CD14-positive monocyte (primary cell): ENCODE measurements around the gene GPR42. TPM values are rescaled to one million over a fixed set of nuclear protein-coding genes. Genes with fewer than 3 reads are reported as not detected.

Experiments
- DNase-seq, 3 donors: peaks; one replicate each; pipeline ENCODE4 v3.0.0-alpha.2; 2011 to 2022
- H2AFZ ChIP-seq: 2 replicates; pipeline ENCODE4 v1.6.0; 2012; ENCODE audit warnings: mild to moderate bottlenecking, low read depth, low read length, inconsistent platforms; ENCODE audit not compliant: insufficient read depth, poor library complexity, severe bottlenecking
- H3K27ac ChIP-seq, 2 donors: 1 replicate in 1 of 2; 2 replicates in 1 of 2; pipeline ENCODE4 v1.5.1; 2012 to 2013; ENCODE audit warnings: low read length in 2 of 2, control low read depth in 1 of 2, inconsistent platforms in 1 of 2, low read depth in 1 of 2, mild to moderate bottlenecking in 1 of 2
- H3K27me3 ChIP-seq, 2 donors: one replicate each; pipeline versions ENCODE4 v1.6.0 to v1.6.1; 2011 to 2013; ENCODE audit warnings: low read length in 2 of 2; ENCODE audit not compliant: control insufficient read depth in 2 of 2, insufficient read depth in 2 of 2
- H3K36me3 ChIP-seq, 2 donors: replicated peaks in 1 of 2; 1 replicate in 1 of 2; 2 replicates in 1 of 2; pipeline versions ENCODE4 v1.5.1 to v1.6.1; 2012 to 2013; ENCODE audit warnings: low read length in 2 of 2, control low read depth in 1 of 2, inconsistent platforms in 1 of 2, mild to moderate bottlenecking in 1 of 2; ENCODE audit not compliant: insufficient read depth in 2 of 2, control insufficient read depth in 1 of 2
- H3K4me1 ChIP-seq, 2 donors: 1 replicate in 1 of 2; 2 replicates in 1 of 2; pipeline versions ENCODE4 v1.5.1 to v1.6.1; 2012 to 2013; ENCODE audit warnings: low read length in 2 of 2, control low read depth in 1 of 2, inconsistent platforms in 1 of 2, mild to moderate bottlenecking in 1 of 2, moderate library complexity in 1 of 2; ENCODE audit not compliant: insufficient read depth in 2 of 2, control insufficient read depth in 1 of 2
- H3K4me2 ChIP-seq: replicated peaks from 2 replicates; pipeline ENCODE3; 2012; ENCODE audit warnings: low read length, moderate library complexity, mild to moderate bottlenecking; ENCODE audit not compliant: poor library complexity, severe bottlenecking; ENCODE audit errors: extremely low read depth
- H3K4me3 ChIP-seq, 3 experiments: fragments of 200-600 bp in 1 of 3; sonication (generic) in 1 of 3; replicated peaks in 1 of 3; 1 replicate in 2 of 3; 2 replicates in 1 of 3; pipeline ENCODE4 v1.5.1; 2011 to 2013; ENCODE audit warnings: low read length in 3 of 3, mild to moderate bottlenecking in 3 of 3, control low read depth in 2 of 3, low read depth in 2 of 3, inconsistent platforms in 1 of 3, moderate library complexity in 1 of 3
- H3K79me2 ChIP-seq: 2 replicates; pipeline ENCODE4 v1.6.0; 2012; ENCODE audit warnings: mild to moderate bottlenecking, control low read depth, inconsistent platforms, low read length, moderate library complexity; ENCODE audit not compliant: insufficient read depth
- H3K9ac ChIP-seq: 2 replicates; pipeline ENCODE4 v1.6.0; 2017; ENCODE audit warnings: low read length, mild to moderate bottlenecking; ENCODE audit not compliant: insufficient read depth, poor library complexity, severe bottlenecking
- H3K9me3 ChIP-seq, 2 donors: replicated peaks in 1 of 2; 1 replicate in 1 of 2; 2 replicates in 1 of 2; pipeline versions ENCODE4 v1.5.1 to v1.6.1; 2012 to 2013; ENCODE audit warnings: low read length in 2 of 2, control low read depth in 1 of 2; ENCODE audit not compliant: control insufficient read depth in 1 of 2, insufficient read depth in 1 of 2
- H4K20me1 ChIP-seq: 2 replicates; pipeline ENCODE4 v1.6.0; 2012; ENCODE audit warnings: mild to moderate bottlenecking, low read length, control low read depth, moderate library complexity; ENCODE audit not compliant: insufficient read depth
- H3K27ac Mint-ChIP-seq, 7 donors: one replicate each; pipeline ENCODE4 v1.8.0; 2020; ENCODE audit warnings: mild to moderate bottlenecking in 7 of 7, mixed read lengths in 7 of 7, moderate library complexity in 6 of 7, inconsistent platforms in 2 of 7
- H3K27me3 Mint-ChIP-seq, 3 donors: one replicate each; pipeline ENCODE4 v1.8.0; 2021 to 2022; ENCODE audit warnings: low read depth in 3 of 3, mild to moderate bottlenecking in 3 of 3, mixed read lengths in 3 of 3, moderate library complexity in 3 of 3, inconsistent platforms in 1 of 3
- H3K36me3 Mint-ChIP-seq, 2 donors: one replicate each; pipeline ENCODE4 v1.8.0; 2020; ENCODE audit warnings: mixed read lengths in 2 of 2, inconsistent platforms in 1 of 2, mild to moderate bottlenecking in 1 of 2
- H3K4me1 Mint-ChIP-seq: one replicate; pipeline ENCODE4 v1.8.0; 2020; ENCODE audit warnings: mild to moderate bottlenecking, mixed read lengths
- H3K4me3 Mint-ChIP-seq, 2 donors: one replicate each; pipeline ENCODE4 v1.8.0; 2020; ENCODE audit warnings: mild to moderate bottlenecking in 2 of 2, mixed read lengths in 2 of 2, moderate library complexity in 1 of 2
- H3K9me3 Mint-ChIP-seq, 7 donors: one replicate each; pipeline ENCODE4 v1.8.0; 2020 to 2022; ENCODE audit warnings: mixed read lengths in 7 of 7, mild to moderate bottlenecking in 6 of 7, moderate library complexity in 6 of 7, inconsistent platforms in 2 of 7
- CTCF ChIP-seq: fragments of 200-600 bp; IDR thresholded peaks from one replicate; pipeline ENCODE4 v1.8.0; 2022; ENCODE audit warnings: antibody characterized with exemption, mild to moderate bottlenecking
- WGBS: methylation state at CpG from one replicate; pipeline ENCODE4 v1.1.5; 2013; ENCODE audit warnings: missing lambda C conversion rate; ENCODE audit not compliant: insufficient coverage; 5-methylcytosine and 5-hydroxymethylcytosine counted together
- intact Hi-C, 2 donors: fragments of 100-400 bp; cut with micrococcal nuclease; formaldehyde crosslinking; loops; one replicate each; pipeline versions ENCODE4 v1.15.0 to v1.15.1; 2023
- polyA plus RNA-seq, 3 donors: library from polyadenylated mRNA; depleted of rRNA in 1 of 3; unstranded in 2 of 3; stranded (reverse) in 1 of 3; fragments of 300-500 nt in 2 of 3; fragments of >200 nt in 1 of 3; fragmentation: Illumina TruSeq in 2 of 3; gene quantifications; 1 replicate in 2 of 3; 2 replicates in 1 of 3; pipeline ENCODE4 v1.2.3, GENCODE V29; 2012 to 2021

Gene GPR42
- polyA plus RNA-seq, 3 donors: 0.17 to 2.9 TPM; not detected in 1

- H3K36me3 Mint-ChIP-seq: no peaks in the 10 kb centered on the region
- Histone ChIP-seq H3K4me3 (no peak overlapping the region), H3K9ac (no peak overlapping the region), H2AFZ (no peak overlapping the region), H3K4me2 (no peak overlapping the region), H4K20me1 (no peaks in the 10 kb centered on the region), H3K9me3 (peaks cover 0 to 2% of the 10 kb centered on the region in 2 donors), H3K79me2 (no peaks in the 10 kb centered on the region), H3K36me3 (no peaks in the 10 kb centered on the region), H3K27me3 (peaks cover 0 to 4% of the 10 kb centered on the region in 2 donors), H3K4me1 (no peaks in the 10 kb centered on the region), H3K27ac (no peak overlapping the region)
- peaks cover 0 to 6% (median 3%) of the 10 kb centered on the region in 7 donors for H3K9me3 Mint-ChIP-seq
- no peak for DNase-seq
- intact Hi-C loops: no loop called here
- H3K27ac Mint-ChIP-seq: no peak overlapping the region
- no peak overlapping the region for H3K4me3 Mint-ChIP-seq
- H3K27me3 Mint-ChIP-seq: peaks cover 0 to 20% (median 8%) of the 10 kb centered on the region in 3 donors
- 93% methylated on average over 17 of the region's 19 CpGs for WGBS
- peaks cover under 1% of the 10 kb centered on the region for H3K4me1 Mint-ChIP-seq
- TF ChIP-seq CTCF: no peak
These were observed 7.0 kb upstream of the GPR42 start for GRCh38 chr19:35363711-35364425.

DNA sequence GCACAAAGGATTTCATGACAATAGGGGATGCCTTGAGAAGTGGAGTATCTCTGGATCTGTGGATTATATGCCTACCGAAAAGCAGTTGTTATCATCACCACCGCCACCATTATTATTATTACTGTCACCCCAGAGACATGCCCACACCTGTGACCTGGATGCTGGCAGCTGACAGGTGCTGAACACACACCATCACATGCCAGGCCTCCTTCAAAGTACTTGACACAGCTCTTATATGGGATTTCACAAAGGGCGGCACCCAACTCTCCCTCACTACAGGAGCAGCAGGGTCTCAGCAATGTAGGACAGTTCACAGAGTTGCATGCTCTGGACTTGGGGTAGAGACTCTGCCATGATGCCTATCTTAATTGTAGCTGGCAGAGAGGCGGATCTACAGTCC lies 5.6 kb upstream of the GPR42 start:
- H2AFZ ChIP-seq: no peak overlapping the region
- H4K20me1 ChIP-seq: no peaks in the 10 kb centered on the region
- no peaks in the 10 kb centered on the region for H3K4me1 ChIP-seq
- TF ChIP-seq CTCF: no peak
- H3K27ac Mint-ChIP-seq: no peak overlapping the region
- H3K27me3 ChIP-seq: peaks cover 0 to 4% of the 10 kb centered on the region in 2 donors
- WGBS: 93% methylated on average over 3 of the region's 4 CpGs
- H3K79me2 ChIP-seq: no peaks in the 10 kb centered on the region
- no peak overlapping the region for H3K4me3 ChIP-seq
- H3K4me1 Mint-ChIP-seq: no peaks in the 10 kb centered on the region
- H3K36me3 ChIP-seq: no peaks in the 10 kb centered on the region
- H3K9me3 Mint-ChIP-seq: peaks cover 0 to 18% (median 11%) of the 10 kb centered on the region in 7 donors
- no peak for DNase-seq
- peaks cover 0 to 22% (median 8%) of the 10 kb centered on the region in 3 donors for H3K27me3 Mint-ChIP-seq
- H3K36me3 Mint-ChIP-seq: no peaks in the 10 kb centered on the region
- no peak overlapping the region for H3K4me3 Mint-ChIP-seq
- H3K4me2 ChIP-seq: no peak overlapping the region
- no peak overlapping the region for H3K9ac ChIP-seq
- peaks cover 0 to 13% of the 10 kb centered on the region in 2 donors for H3K9me3 ChIP-seq
- intact Hi-C loops: no loop called here
- H3K27ac ChIP-seq: no peak overlapping the region
